GM04503 (cell line): ENCODE measurements around the gene PCK2.

Source experiments
- DNase-seq: peaks from one replicate; pipeline ENCODE4 v3.0.0-alpha.2; 2012; ENCODE audit warnings: low read depth

The PCK2 gene

DNA sequence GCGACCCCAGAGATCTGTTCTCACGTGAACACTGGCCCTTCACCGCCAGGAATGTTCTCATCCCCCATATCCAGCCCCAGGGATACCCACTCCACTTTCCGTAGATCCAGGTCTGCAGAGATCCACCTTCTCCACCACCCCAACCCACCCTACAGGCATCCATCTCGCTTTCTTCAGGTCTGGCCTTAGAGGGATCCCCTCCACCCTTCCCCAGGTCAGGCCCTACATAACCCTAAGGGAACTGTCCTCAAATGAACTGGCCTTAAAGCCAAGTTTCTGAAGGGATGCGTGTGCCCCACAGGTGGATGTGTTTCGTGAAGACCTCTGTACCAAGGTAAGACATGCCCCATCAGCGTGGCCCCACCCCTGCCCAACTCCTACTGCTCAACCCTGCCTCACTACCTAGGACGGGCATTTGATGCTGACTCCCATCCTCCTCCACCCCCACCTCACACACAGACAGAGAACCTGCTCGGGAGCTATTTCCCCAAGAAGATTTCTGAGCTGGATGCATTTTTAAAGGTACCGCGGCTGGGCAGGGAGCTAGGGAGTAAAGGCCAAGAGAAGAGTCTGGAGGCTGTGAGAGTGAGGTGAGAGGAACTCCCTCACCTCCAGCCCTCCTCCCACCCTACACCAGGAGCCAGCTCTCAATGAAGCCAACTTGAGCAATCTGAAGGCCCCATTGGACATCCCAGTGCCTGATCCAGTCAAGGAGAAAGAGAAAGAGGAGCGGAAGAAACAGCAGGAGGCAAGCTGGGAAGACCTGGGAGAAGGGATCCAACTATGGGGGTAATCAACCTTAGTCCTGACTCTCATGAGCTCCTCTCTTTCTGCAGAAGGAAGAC, 42.8 kb downstream of the PCK2 start:
- no peak for DNase-seq

GRCh38 chr14:24137529-24138395, 43.7 kb downstream of the PCK2 start:
- no peak for DNase-seq

GRCh38 chr14:24138396-24139271, 44.5 kb downstream of the PCK2 start:
- DNase-seq = no peak

GRCh38 chr14:24139272-24139934, 45.3 kb downstream of the PCK2 start:
- no peak for DNase-seq

DNA sequence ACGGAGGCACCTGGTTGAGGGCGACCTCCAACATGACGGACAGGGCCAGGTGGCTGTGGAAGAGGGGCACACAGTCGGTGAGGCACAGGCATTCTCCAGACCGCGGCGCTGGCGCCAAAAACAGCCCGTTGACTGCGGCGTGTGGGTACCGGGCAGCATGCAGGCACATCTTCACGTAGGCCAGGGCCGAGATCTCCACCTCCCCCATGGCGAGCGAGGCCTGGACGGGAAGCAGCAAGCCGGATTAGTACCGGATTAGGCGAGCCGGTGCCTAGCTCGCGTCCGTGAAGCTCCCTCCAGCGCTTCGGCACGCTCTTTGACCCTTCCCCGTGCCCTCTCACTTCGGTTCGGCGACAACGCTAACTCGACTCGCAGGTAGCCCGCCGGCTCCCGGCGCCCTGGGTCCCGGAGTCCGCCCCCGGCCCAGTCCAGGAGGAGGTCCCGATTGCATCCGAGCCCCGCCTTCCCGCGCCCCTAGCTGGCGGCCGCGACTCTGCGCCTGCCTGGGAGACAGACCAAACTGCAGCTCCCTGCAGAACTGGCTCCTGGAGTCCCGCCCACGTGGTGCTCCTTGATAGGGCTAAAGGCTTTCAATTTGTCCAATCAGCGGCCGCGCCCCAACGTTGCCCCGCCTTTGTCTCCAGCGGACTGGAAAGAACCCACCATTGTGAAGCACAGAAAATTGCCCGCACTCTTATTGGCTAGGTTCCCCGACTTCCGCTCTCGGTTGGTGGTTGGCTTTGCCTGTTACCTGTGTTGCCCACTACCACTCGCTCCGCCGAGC, 47.2 kb downstream of the PCK2 start, which contains the start of gene EMC9:
TSS of gene EMC9 (minus strand) at position 495 of the 784 bp plus-strand sequence. CDS start at position 208, 287 bp downstream.
- DNase-seq = peak; percentile 93

GRCh38 chr14:24143511-24143910, 49.4 kb downstream of the PCK2 start:
- no peak for DNase-seq

DNA sequence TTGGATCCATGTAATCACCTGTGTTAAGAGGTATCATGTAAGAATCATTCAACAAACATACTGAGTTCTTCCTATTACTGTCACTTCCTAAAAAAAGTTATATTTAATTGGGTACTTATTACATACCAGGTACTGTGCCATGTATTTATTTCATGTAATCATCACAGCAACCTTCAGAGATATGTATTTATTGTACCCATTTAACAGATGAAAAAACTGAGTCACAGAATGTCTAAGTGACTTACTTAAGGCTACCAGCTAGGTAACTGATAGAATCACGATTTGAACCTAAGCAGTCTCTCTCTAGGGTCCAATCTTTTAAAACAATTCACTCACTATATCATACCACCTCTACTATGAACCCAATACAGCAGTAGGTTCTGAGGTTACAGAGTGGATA, 50.3 kb downstream of the PCK2 start:
- no peak for DNase-seq

- no peak for DNase-seq
These were observed 51.1 kb downstream of the PCK2 start for GRCh38 chr14:24145219-24145618.

- DNase-seq = no peak
These were observed 51.8 kb downstream of the PCK2 start for GRCh38 chr14:24145690-24146452.

DNA sequence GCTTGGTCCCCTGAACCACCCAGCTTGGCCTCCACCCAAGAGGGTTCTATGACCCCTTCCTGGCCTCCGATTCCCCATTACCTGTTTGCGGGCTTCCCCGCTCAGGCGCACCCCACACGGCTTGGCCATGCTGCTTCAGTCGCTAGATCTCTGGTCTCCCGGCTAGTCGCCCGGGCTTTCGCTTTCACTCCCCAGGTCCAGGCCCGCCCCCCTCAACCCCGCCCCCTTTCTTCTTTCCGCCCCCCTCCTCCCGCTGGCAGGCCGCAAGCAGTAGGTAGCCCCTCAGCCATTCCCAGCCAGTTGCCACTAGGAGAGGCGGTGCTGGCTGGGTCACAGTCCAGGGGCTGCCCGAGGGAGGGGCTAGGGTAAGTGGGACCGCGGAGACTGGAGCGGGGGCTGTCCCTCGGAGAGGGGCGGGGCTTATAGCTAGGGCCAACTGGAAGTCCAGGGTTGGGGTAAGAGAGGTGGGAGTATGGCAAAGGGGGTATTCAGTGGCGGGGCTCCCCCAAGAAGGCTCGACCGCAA, 52.4 kb downstream of the PCK2 start, which contains the start of gene PSME2:
TSS of gene PSME2 (minus strand) at position 158 of the 525 bp plus-strand sequence. CDS start at position 129, 29 bp downstream.
- DNase-seq = peak; percentile 73

DNA sequence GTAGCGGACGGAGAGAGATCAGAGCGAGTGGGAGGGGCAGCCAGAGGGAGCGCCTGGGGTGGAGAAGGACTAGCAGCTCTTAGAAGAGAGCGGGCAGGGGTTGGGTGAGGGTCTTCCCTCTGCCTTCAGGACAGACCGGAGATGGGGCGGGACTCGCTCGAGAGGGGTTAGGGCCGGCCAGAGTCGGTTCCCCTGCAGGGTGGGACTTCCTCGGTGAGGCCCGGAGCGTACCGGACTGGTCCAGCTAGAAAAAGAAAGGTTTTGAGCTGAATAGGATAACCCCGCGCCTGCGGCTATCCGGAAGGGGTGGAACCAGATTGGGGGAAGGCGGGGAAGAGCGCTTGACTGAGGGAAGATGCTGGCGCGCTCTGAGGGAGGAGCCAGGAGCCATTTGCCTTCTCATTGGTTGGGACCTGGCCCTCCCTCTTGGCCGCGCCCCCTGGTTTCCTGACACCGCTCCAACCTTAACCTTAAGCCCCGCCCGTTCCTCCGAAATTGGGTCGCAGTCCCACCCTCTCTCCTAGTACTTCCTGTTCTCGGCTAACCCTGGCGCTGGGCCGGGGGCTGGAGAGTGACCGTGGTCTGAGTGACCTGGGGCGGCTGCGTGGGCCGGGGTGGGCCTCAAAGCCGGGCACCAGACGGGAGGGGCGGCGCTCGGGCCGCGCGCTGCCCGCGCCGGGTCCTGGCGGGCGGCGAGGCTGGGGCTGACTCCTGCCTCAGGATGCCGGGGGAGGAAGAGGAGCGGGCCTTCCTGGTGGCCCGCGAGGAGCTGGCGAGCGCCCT, 53.1 kb downstream of the PCK2 start, which contains the start of gene RNF31:
TSS of gene RNF31 (plus strand) at position 521 of the 783 bp plus-strand sequence. CDS start at position 722, 201 bp downstream.
- peak; percentile 90 for DNase-seq

GRCh38 chr14:24147761-24148428, 53.8 kb downstream of the PCK2 start:
- no peak for DNase-seq

DNA sequence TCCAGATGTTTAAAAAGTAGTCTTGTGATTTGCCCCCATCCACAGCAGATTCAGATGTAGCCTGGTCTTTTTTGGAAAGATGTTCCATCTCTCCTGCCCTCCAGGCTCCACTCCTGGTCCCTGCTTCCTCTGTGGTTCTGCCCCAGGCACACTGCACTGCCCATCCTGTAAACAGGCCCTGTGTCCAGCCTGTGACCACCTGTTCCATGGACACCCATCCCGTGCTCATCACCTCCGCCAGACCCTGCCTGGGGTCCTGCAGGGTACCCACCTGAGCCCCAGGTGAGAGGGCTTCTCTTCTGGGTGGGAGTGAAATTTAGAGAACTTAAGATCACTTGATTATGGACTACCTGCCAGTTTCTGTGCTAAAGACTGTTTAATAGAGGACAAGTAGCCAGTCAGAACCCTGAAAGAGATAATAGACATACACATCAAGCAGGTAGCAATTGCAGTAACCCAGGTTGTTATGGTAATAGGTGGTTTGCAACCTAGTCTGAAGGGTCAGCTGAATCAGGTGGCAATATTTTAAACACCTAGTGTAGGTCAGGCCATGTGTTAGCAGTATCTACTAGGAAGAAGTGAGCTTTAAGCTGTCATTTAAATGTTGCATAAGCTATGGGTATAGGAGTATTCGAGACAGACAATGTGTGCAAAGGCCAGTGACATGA, 55.3 kb downstream of the PCK2 start:
- no peak for DNase-seq

DNA sequence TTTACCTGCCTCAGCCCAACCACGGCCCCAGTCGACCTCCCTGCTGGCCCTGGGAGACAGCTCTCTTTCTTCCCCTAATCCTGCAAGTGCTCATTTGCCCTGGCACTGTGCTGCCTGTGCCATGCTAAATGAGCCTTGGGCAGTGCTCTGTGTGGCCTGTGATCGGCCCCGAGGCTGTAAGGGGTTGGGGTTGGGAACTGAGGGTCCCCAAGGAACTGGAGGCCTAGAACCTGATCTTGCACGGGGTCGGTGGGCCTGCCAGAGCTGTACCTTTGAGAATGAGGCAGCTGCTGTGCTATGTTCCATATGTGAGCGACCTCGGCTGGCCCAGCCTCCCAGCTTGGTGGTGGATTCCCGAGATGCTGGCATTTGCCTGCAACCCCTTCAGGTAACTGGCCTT, 56.0 kb downstream of the PCK2 start:
- no peak for DNase-seq

GRCh38 chr14:24150567-24150966, 56.5 kb downstream of the PCK2 start:
- no peak for DNase-seq

- no peak for DNase-seq
These were observed 56.9 kb downstream of the PCK2 start for GRCh38 chr14:24150993-24151392.

- no peak for DNase-seq
These were observed 57.4 kb downstream of the PCK2 start for GRCh38 chr14:24151404-24152080.
